Measurements from ENCODE around the gene KNL1.

KNL1 gene

GRCh38 chr15:40593588-40594428 lies at the start of gene KNL1:
TSS of gene KNL1 (plus strand) at chr15:40594249. CDS start at chr15:40602932, 8,683 bp downstream.
- H3K4me3 ChIP-seq (replicated peaks in 1 of 2; ENCODE audit: low read depth in 2 of 2, low read length in 2 of 2) = peak within 1 kb of the TSS; percentile 87 to 90
- DNase-seq (ENCODE audit: low read depth in 2 of 2) = peak; percentile 97 to 98
- TF ChIP-seq, protein P1, sequence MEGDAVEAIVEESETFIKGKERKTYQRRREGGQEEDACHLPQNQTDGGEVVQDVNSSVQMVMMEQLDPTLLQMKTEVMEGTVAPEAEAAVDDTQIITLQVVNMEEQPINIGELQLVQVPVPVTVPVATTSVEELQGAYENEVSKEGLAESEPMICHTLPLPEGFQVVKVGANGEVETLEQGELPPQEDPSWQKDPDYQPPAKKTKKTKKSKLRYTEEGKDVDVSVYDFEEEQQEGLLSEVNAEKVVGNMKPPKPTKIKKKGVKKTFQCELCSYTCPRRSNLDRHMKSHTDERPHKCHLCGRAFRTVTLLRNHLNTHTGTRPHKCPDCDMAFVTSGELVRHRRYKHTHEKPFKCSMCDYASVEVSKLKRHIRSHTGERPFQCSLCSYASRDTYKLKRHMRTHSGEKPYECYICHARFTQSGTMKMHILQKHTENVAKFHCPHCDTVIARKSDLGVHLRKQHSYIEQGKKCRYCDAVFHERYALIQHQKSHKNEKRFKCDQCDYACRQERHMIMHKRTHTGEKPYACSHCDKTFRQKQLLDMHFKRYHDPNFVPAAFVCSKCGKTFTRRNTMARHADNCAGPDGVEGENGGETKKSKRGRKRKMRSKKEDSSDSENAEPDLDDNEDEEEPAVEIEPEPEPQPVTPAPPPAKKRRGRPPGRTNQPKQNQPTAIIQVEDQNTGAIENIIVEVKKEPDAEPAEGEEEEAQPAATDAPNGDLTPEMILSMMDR (IDR thresholded peaks at IDR 0.05; ENCODE audit: low read depth, low read length) = no peak

DNA sequence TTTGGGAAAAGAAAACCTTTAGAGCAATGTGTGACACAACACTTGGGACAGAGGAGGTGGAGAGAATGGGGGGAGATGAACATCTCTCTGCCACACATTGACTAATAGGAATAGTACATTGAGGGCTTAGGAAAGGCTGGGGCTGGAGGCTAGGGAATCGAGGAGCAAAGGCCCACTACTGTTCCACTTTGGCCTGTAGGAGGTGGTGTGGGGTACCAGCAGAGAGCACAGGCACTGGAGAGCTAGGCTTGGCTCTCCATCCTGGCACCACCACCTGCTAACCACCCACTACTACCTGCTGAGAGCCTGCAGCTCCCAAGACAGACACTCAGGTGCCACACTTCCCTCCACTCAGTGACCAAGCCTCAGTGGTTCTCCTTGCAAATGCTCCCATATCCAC lies 48.6 kb upstream of the KNL1 start:
- no peak for DNase-seq (ENCODE audit: low read depth in 2 of 2)
- no peak overlapping the region for H3K4me3 ChIP-seq (replicated peaks in 1 of 2; ENCODE audit: low read depth in 2 of 2, low read length in 2 of 2)
- TF ChIP-seq, protein P1 (IDR thresholded peaks at IDR 0.05; ENCODE audit: low read depth, low read length) = no peak

DNA sequence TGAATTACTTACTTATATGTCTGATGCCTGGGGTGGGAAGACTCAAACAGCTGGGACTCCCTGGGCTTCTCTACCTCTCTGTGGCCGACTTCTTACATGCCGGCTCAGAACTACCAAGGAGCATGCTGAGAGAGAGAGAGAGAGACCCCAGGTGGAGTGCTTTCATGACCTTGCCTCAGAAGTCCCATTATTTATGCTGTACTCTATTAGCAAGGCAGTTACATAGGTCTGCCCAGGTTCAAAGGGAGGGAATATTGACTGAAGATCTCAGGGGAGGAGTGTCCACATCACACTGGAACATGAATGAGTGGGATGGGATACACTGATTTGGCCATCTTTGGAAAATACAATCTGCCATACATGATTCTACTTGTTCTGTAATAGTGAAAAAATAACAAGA lies 45.4 kb upstream of the KNL1 start:
- DNase-seq (ENCODE audit: low read depth in 2 of 2) = no peak
- no peak overlapping the region for H3K4me3 ChIP-seq (replicated peaks in 1 of 2; ENCODE audit: low read depth in 2 of 2, low read length in 2 of 2)
- TF ChIP-seq, protein P1 (IDR thresholded peaks at IDR 0.05; ENCODE audit: low read depth, low read length) = no peak

DNA sequence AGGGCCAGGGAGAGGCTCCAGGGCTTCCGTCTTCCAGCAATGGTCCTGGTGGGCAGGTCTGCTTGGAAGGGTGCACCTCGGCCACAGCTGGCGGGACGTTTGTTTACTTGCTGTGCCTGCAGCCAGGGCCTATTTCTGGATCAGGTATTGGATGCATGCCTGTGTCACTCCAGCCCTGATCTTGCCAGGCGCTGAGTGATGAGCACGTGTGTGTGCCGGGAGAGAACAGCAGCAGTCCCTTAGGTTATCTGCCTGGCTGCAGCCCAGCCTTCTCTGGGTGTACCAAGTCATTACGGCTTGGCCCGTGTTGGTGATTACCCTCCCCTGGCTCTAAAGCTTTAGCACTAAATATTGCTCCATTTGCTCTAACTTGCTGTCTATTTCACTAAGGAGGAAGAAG lies 44.2 kb upstream of the KNL1 start:
- DNase-seq (ENCODE audit: low read depth in 2 of 2) = peak in 1 of 2 donors; percentile 10
- TF ChIP-seq, protein P1 (IDR thresholded peaks at IDR 0.05; ENCODE audit: low read depth, low read length) = no peak
- H3K4me3 ChIP-seq (replicated peaks in 1 of 2; ENCODE audit: low read depth in 2 of 2, low read length in 2 of 2) = no peak overlapping the region

GRCh38 chr15:40550341-40551037 lies 43.6 kb upstream of the KNL1 start:
- no peak for DNase-seq (ENCODE audit: low read depth in 2 of 2)
- TF ChIP-seq, protein P1 (IDR thresholded peaks at IDR 0.05; ENCODE audit: low read depth, low read length) = no peak
- H3K4me3 ChIP-seq (replicated peaks in 1 of 2; ENCODE audit: low read depth in 2 of 2, low read length in 2 of 2) = no peak overlapping the region

DNA sequence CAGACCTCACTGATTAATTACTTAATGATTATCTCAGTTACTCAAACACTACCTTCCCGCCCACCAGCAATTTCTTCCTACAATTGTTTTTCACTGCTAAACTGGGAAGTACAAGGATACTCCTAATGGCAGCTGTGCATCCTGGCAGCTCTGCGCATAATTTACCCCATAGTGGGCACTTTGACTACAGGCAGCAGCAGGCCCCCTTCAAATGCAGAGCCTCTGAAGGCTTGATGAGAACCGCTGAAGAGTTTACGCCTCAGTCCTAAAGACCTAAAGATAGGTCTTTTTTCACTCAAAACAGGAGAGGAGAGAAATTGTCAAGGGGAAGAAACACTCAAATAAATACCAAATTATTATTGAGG lies 39.9 kb upstream of the KNL1 start:
- TF ChIP-seq, protein P1 (IDR thresholded peaks at IDR 0.05; ENCODE audit: low read depth, low read length) = no peak
- DNase-seq (ENCODE audit: low read depth in 2 of 2) = no peak
- H3K4me3 ChIP-seq (replicated peaks in 1 of 2; ENCODE audit: low read depth in 2 of 2, low read length in 2 of 2) = no peak overlapping the region

Data from cardiac fibroblast (primary cell).